ENCODE data around the gene FXR1.

DNA sequence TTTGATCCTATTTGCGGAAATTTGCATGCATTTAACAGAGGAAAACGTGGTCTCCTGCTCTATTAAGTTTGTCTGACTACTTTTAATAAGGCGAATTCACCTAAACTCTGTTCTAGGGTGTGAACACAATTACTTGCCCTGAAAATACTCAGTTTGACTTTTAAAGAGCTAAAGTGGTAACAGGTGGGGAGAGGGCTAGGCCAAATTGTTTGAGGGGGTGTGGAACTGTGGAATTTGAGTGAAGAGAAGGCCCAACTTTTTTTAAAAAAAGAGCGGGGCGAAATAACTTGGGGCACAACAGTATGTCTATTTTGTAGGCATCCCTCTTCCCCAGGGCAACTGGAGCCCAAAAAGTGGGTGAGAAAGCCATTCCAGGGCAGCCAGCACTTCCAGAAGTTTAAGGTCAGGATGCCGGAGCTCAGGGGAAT, 580 bp upstream of the FXR1 start:
- TF ChIP-seq, protein P1, sequence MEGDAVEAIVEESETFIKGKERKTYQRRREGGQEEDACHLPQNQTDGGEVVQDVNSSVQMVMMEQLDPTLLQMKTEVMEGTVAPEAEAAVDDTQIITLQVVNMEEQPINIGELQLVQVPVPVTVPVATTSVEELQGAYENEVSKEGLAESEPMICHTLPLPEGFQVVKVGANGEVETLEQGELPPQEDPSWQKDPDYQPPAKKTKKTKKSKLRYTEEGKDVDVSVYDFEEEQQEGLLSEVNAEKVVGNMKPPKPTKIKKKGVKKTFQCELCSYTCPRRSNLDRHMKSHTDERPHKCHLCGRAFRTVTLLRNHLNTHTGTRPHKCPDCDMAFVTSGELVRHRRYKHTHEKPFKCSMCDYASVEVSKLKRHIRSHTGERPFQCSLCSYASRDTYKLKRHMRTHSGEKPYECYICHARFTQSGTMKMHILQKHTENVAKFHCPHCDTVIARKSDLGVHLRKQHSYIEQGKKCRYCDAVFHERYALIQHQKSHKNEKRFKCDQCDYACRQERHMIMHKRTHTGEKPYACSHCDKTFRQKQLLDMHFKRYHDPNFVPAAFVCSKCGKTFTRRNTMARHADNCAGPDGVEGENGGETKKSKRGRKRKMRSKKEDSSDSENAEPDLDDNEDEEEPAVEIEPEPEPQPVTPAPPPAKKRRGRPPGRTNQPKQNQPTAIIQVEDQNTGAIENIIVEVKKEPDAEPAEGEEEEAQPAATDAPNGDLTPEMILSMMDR (IDR thresholded peaks at IDR 0.05), result no peak
- no peak for TF ChIP-seq POLR2AphosphoS5 (IDR thresholded peaks at IDR 0.05)

Measured in breast epithelium (tissue), 3 donors.